Endothelial cell of umbilical vein (primary cell): ENCODE measurements around the gene ZNF423. TPM values are rescaled to one million over a fixed set of nuclear protein-coding genes. Genes with fewer than 3 reads are reported as not detected.

Source experiments
- BruUV-seq: library from RNA; stranded (reverse); fragments of 400-500 nt; replicated peaks from 2 replicates; lab custom pipeline; 2021; lab: Mats Ljungman, UMichigan
- CTCF ChIA-PET: fragments of 300-600, 350-600 bp; sonication (Branson Sonifier 250); formaldehyde crosslinking; loops from one replicate; lab custom pipeline; 2021; ENCODE audit warnings: antibody characterized with exemption, inconsistent platforms; lab: Charles Lee
- POLR2A ChIA-PET: fragments of 300-600, 350-600 bp; sonication (Branson Sonifier 250); formaldehyde crosslinking; loops from one replicate; lab custom pipeline; 2021; ENCODE audit warnings: antibody characterized with exemption, inconsistent platforms; lab: Charles Lee
- DNase-seq: peaks from one replicate; pipeline ENCODE4 v3.0.0-alpha.2; 2011; ENCODE audit warnings: low read depth, low spot score
- FAIRE-seq: peaks from 2 replicates; lab custom pipeline; 2011; peaks lifted over from hg19 to GRCh38; lab: Jason Lieb, UNC
- H2AFZ ChIP-seq: 2 replicates; pipeline ENCODE4 v1.6.0; 2012; ENCODE audit warnings: low read depth, low read length, control low read depth, inconsistent platforms
- H3K27ac ChIP-seq: 2 replicates; pipeline ENCODE4 v1.5.1; 2011; ENCODE audit warnings: low read depth, mild to moderate bottlenecking, control low read depth, low read length, moderate library complexity; ENCODE audit not compliant: insufficient read depth
- H3K27me3 ChIP-seq, 2 experiments: 2 replicates each; pipeline versions ENCODE4 v1.6.0 to v1.6.1; 2011; ENCODE audit warnings: low read length in 2 of 2, mixed read lengths in 1 of 2; ENCODE audit not compliant: control insufficient read depth in 2 of 2, insufficient read depth in 2 of 2
- H3K36me3 ChIP-seq, 2 experiments: 2 replicates in 1 of 2; 3 replicates in 1 of 2; pipeline ENCODE4 v1.5.1; 2011; ENCODE audit warnings: low read length in 2 of 2, mild to moderate bottlenecking in 1 of 2, moderate library complexity in 1 of 2; ENCODE audit not compliant: control insufficient read depth in 2 of 2, insufficient read depth in 2 of 2; ENCODE audit errors: extremely low read depth in 1 of 2
- H3K4me1 ChIP-seq: 3 replicates; pipeline ENCODE4 v1.5.1; 2011; ENCODE audit warnings: mild to moderate bottlenecking, low read length; ENCODE audit not compliant: control insufficient read depth, insufficient read depth; ENCODE audit errors: extremely low read depth
- H3K4me2 ChIP-seq: 2 replicates; pipeline ENCODE4 v1.6.1; 2011; ENCODE audit warnings: low read length, control low read depth, mixed read lengths; ENCODE audit not compliant: insufficient read depth
- H3K4me3 ChIP-seq, 3 experiments: fragments of 200-600 bp in 1 of 3; sonication (generic), shearing (Covaris generic) in 1 of 3; replicated peaks in 1 of 3; 2 replicates each; pipeline ENCODE4 v1.5.1; 2011 to 2016; ENCODE audit warnings: control low read depth in 3 of 3, low read length in 3 of 3, mild to moderate bottlenecking in 2 of 3, inconsistent platforms in 1 of 3, low read depth in 1 of 3, moderate library complexity in 1 of 3; ENCODE audit not compliant: insufficient read depth in 1 of 3
- H3K79me2 ChIP-seq: 2 replicates; pipeline ENCODE4 v1.6.0; 2012; ENCODE audit warnings: low read length, inconsistent platforms; ENCODE audit not compliant: control insufficient read depth, insufficient read depth
- H3K9ac ChIP-seq: replicated peaks from 2 replicates; pipeline ENCODE3; 2011; ENCODE audit warnings: low read length, control low read depth; ENCODE audit not compliant: insufficient read depth; ENCODE audit errors: extremely low read depth
- H3K9me1 ChIP-seq: replicated peaks from 3 replicates; pipeline ENCODE4 v1.6.0; 2011; ENCODE audit warnings: mild to moderate bottlenecking, low read length; ENCODE audit not compliant: control insufficient read depth, insufficient read depth; ENCODE audit errors: extremely low read depth
- H3K9me3 ChIP-seq: replicated peaks from 2 replicates; pipeline ENCODE4 v1.5.1; 2012; ENCODE audit warnings: low read length, inconsistent platforms; ENCODE audit not compliant: control insufficient read depth, insufficient read depth
- H4K20me1 ChIP-seq: replicated peaks from 2 replicates; pipeline ENCODE3; 2011; ENCODE audit warnings: mild to moderate bottlenecking, low read length; ENCODE audit not compliant: control insufficient read depth, insufficient read depth; ENCODE audit errors: extremely low read depth
- CTCF ChIP-seq, 2 donors: IDR thresholded peaks; 1 replicate in 1 of 2; 2 replicates in 1 of 2; pipeline ENCODE4 v1.5.1; 2011; ENCODE audit warnings: low read length in 2 of 2, mild to moderate bottlenecking in 2 of 2, moderate library complexity in 2 of 2, control low read depth in 1 of 2, inconsistent platforms in 1 of 2, low read depth in 1 of 2; ENCODE audit not compliant: insufficient read depth in 1 of 2; ENCODE audit errors: extremely low read depth in 1 of 2
- EZH2 ChIP-seq: IDR thresholded peaks from 2 replicates; pipeline ENCODE4 v1.6.1; 2012; ENCODE audit warnings: borderline replicate concordance, low read depth, mild to moderate bottlenecking, moderate library complexity, low read length, inconsistent platforms; ENCODE audit not compliant: severe bottlenecking
- FOS ChIP-seq: IDR thresholded peaks from 2 replicates; pipeline ENCODE4 v1.6.1; 2011; ENCODE audit warnings: mild to moderate bottlenecking, low read length, moderate library complexity, borderline replicate concordance; ENCODE audit not compliant: insufficient read depth
- GATA2 ChIP-seq: IDR thresholded peaks from 2 replicates; pipeline ENCODE4 v1.7.0; 2011; ENCODE audit warnings: low read depth, mild to moderate bottlenecking, moderate library complexity, mixed read lengths, low read length; ENCODE audit not compliant: insufficient read length, insufficient read depth
- JUN ChIP-seq: IDR thresholded peaks from 2 replicates; pipeline ENCODE4 v1.6.1; 2011; ENCODE audit warnings: borderline replicate concordance, low read depth; ENCODE audit not compliant: insufficient read length, insufficient read depth
- MAX ChIP-seq: IDR thresholded peaks from 2 replicates; pipeline ENCODE4 v1.6.1; 2011; ENCODE audit not compliant: insufficient read depth, insufficient read length
- MYC ChIP-seq: IDR thresholded peaks from one replicate; pipeline ENCODE4 v1.6.1; 2011; ENCODE audit warnings: mild to moderate bottlenecking, low read depth, low read length
- POLR2A ChIP-seq: IDR thresholded peaks from 2 replicates; pipeline ENCODE4 v1.6.1; 2012; ENCODE audit warnings: low read depth, mild to moderate bottlenecking, control low read depth, low read length
- POLR2AphosphoS5 ChIP-seq: IDR thresholded peaks from 2 replicates; pipeline ENCODE4 v1.6.1; 2012; ENCODE audit warnings: low read depth, mild to moderate bottlenecking, control low read depth, low read length, moderate library complexity; ENCODE audit not compliant: insufficient read depth
- dilution Hi-C: fragments of 300-500 bp; cut with MboI; formaldehyde crosslinking; loops from one replicate; pipeline ENCODE4 v1.15.0; 2019; ENCODE audit warnings: low sequenced_read_pairs; ENCODE audit not compliant: extremely low pct_ligation_motif_present
- intact Hi-C: fragments of 100-400 bp; cut with micrococcal nuclease; formaldehyde crosslinking; loops from one replicate; pipeline ENCODE4 v1.10.0; 2022
- polyA plus RNA-seq, 4 experiments: library from polyadenylated mRNA; depleted of rRNA in 3 of 4; stranded (reverse) in 3 of 4; unstranded in 1 of 4; fragments of >200 nt; gene quantifications; 2 replicates each; pipeline versions ENCODE4 v1.2.1 to v1.2.3, GENCODE V29; 2011 to 2012; ENCODE audit warnings: missing spikeins in 1 of 4
- total RNA-seq: library from RNA; stranded (reverse); gene quantifications from 2 replicates; pipeline ENCODE4 v1.2.3, GENCODE V29; 2021

The ZNF423 gene
- total and polyA plus RNA-seq, 2 donors (not counting 3 experiments of a cell fraction or from before 2014, with no cell fraction given) = 2.2 to 8.1 TPM

- no TSS peak for BruUV-seq
- Histone ChIP-seq H3K79me2 (no peaks in the 10 kb centered on the region), H3K36me3 (no peaks in the 10 kb centered on the region), H3K4me1 (peaks cover 10% of the 10 kb centered on the region), H3K27me3 (no peaks in the 10 kb centered on the region), H2AFZ (no peak overlapping the region), H3K4me2 (no peak overlapping the region), H3K9ac (no peak overlapping the region), H3K9me3 (no peaks in the 10 kb centered on the region), H4K20me1 (no peaks in the 10 kb centered on the region), H3K27ac (no peak overlapping the region), H3K4me3 (no peak overlapping the region), H3K9me1 (no peaks in the 10 kb centered on the region)
- ChIA-PET CTCF (no interaction called here), POLR2A (no interaction called here)
- FAIRE-seq = no peak
- TF ChIP-seq GATA2 (no peak), POLR2A (no peak), JUN (no peak), MYC (no peak), MAX (no peak), FOS (no peak), CTCF (IDR thresholded peaks at IDR 0.05; ENCODE audit: extremely low read depth in 1 of 2, insufficient read depth in 1 of 2, low read depth in 1 of 2, low read length in 2 of 2) (no peak), POLR2AphosphoS5 (no peak), EZH2 (no peak)
- DNase-seq = no peak
- dilution Hi-C loops = no loop called here
- intact Hi-C loops = no loop called here
These were observed 238.8 kb downstream of the ZNF423 start for GRCh38 chr16:49617016-49617629.
